GM19324 (cell line): ENCODE data around the gene TMEM8B.
"Not testable (repeated sequence)": the region's sequence is repeated elsewhere in the genome, so short reads cannot be mapped to it uniquely, and the experiment has no call there.

ENCODE experiments used
- ATAC-seq: cut with Tn5 transposase; IDR thresholded peaks from one replicate; pipeline ENCODE4 v1.9.1; 2021; ENCODE audit warnings: mild to moderate bottlenecking, moderate library complexity; ENCODE audit not compliant: unreplicated experiment, low FRiP score

Gene TMEM8B

GRCh38 chr9:35905912-35906679 is 77.1 kb downstream of the TMEM8B start, which contains the start of gene HRCT1:
HRCT1 (plus strand) TSS chr9:35906202; CDS start chr9:35906288, 86 bp downstream.
- no peak for ATAC-seq

GRCh38 chr9:35906923-35907699 is 78.1 kb downstream of the TMEM8B start:
- no peak for ATAC-seq

- ATAC-seq, result no peak
Measured at GRCh38 chr9:35907711-35908503, 78.9 kb downstream of the TMEM8B start.

GRCh38 chr9:35908504-35909125 is 79.6 kb downstream of the TMEM8B start:
- ATAC-seq, result no peak

GRCh38 chr9:35909274-35909673 is 80.2 kb downstream of the TMEM8B start, which contains the start of gene SPAAR:
SPAAR (plus strand) TSS chr9:35909490; CDS start chr9:35910464, 974 bp downstream.
- no peak for ATAC-seq

- ATAC-seq, result no peak
Measured at GRCh38 chr9:35909687-35910612, 80.9 kb downstream of the TMEM8B start.

GRCh38 chr9:35910613-35911359 is 81.8 kb downstream of the TMEM8B start:
- no peak for ATAC-seq

- no peak for ATAC-seq
Measured at GRCh38 chr9:35911690-35912089, 82.7 kb downstream of the TMEM8B start.

GRCh38 chr9:35912791-35913400 is 83.9 kb downstream of the TMEM8B start:
- no peak for ATAC-seq

GRCh38 chr9:35913429-35913828 is 84.4 kb downstream of the TMEM8B start:
- not testable (repeated sequence) for ATAC-seq

- ATAC-seq, result no peak
Measured at GRCh38 chr9:35914301-35914807, 85.3 kb downstream of the TMEM8B start.
